Loucy (cell line): ENCODE data around the gene NOMO2.
"Not testable (repeated sequence)": the region's sequence is repeated elsewhere in the genome, so short reads cannot be mapped to it uniquely, and the experiment has no call there.

Experiments used
- H2AFZ ChIP-seq: fragments of 200-600 bp; sonication (generic); 2 replicates; pipeline ENCODE4 v1.6.0; 2016; ENCODE audit warnings: antibody characterized with exemption, mild to moderate bottlenecking, low read length, moderate library complexity
- H3F3A ChIP-seq: fragments of 200-600 bp; 2 replicates; pipeline ENCODE4 v1.6.0; 2016; ENCODE audit warnings: antibody characterized with exemption, low read depth, mild to moderate bottlenecking
- H3K27me3 ChIP-seq: fragments of 200-600 bp; sonication (generic); 2 replicates; pipeline ENCODE4 v1.6.1; 2014; ENCODE audit warnings: low read length, mild to moderate bottlenecking; ENCODE audit not compliant: insufficient read depth, poor library complexity, severe bottlenecking
- H3K36me3 ChIP-seq: fragments of 200-600 bp; sonication (generic); 2 replicates; pipeline ENCODE4 v1.6.1; 2016; ENCODE audit warnings: low read length; ENCODE audit not compliant: insufficient read depth
- H3K4me1 ChIP-seq: fragments of 200-600 bp; sonication (generic); 2 replicates; pipeline ENCODE4 v1.5.1; 2014; ENCODE audit warnings: low read length, mild to moderate bottlenecking; ENCODE audit not compliant: insufficient read depth, poor library complexity, severe bottlenecking
- H3K4me2 ChIP-seq: fragments of 200-600 bp; sonication (generic); 2 replicates; pipeline ENCODE4 v1.6.0; 2014; ENCODE audit warnings: antibody characterized with exemption, low read length, low read depth, mild to moderate bottlenecking; ENCODE audit not compliant: poor library complexity, severe bottlenecking
- H3K4me3 ChIP-seq: fragments of 200-600 bp; sonication (generic); 2 replicates; pipeline ENCODE4 v1.5.1; 2014; ENCODE audit warnings: low read length, mild to moderate bottlenecking, mixed read lengths; ENCODE audit not compliant: poor library complexity, severe bottlenecking
- H3K79me2 ChIP-seq: fragments of 200-600 bp; sonication (generic); 2 replicates; pipeline ENCODE4 v1.6.1; 2014; ENCODE audit warnings: low read length; ENCODE audit not compliant: insufficient read depth
- H3K9ac ChIP-seq: fragments of 200-600 bp; sonication (generic); 2 replicates; pipeline ENCODE4 v1.6.0; 2014; ENCODE audit warnings: mild to moderate bottlenecking, low read depth, low read length, moderate library complexity; ENCODE audit not compliant: poor library complexity, severe bottlenecking
- H3K9me2 ChIP-seq: fragments of 200-600 bp; sonication (generic); replicated peaks from 2 replicates; pipeline ENCODE4 v1.6.1; 2016; ENCODE audit warnings: low read depth, low read length, mixed read lengths
- H3K9me3 ChIP-seq: fragments of 200-600 bp; sonication (generic); 2 replicates; pipeline ENCODE4 v1.6.1; 2014; ENCODE audit warnings: mild to moderate bottlenecking, antibody characterized with exemption, low read length, low read depth; ENCODE audit not compliant: insufficient read depth
- H4K20me1 ChIP-seq: fragments of 200-600 bp; sonication (generic); 2 replicates; pipeline ENCODE4 v1.6.0; 2014; ENCODE audit warnings: antibody characterized with exemption, low read length, mild to moderate bottlenecking; ENCODE audit not compliant: insufficient read depth, poor library complexity, severe bottlenecking
- CTCF ChIP-seq: fragments of 200-600 bp; sonication (generic); conservative IDR thresholded peaks from 2 replicates; pipeline ENCODE4 v1.5.1; 2014; ENCODE audit warnings: mild to moderate bottlenecking, antibody characterized with exemption, low read length

The NOMO2 gene

GRCh38 chr16:18537004-18537403 lies 24.9 kb downstream of the NOMO2 start:
- H3K4me1 ChIP-seq, H3K9me3 ChIP-seq, H3K9ac ChIP-seq, H4K20me1 ChIP-seq, H3K27me3 ChIP-seq, H3K4me2 ChIP-seq, H3K36me3 ChIP-seq, H2AFZ ChIP-seq, H3K4me3 ChIP-seq, H3K79me2 ChIP-seq, H3K9me2 ChIP-seq, H3F3A ChIP-seq: not testable (repeated sequence)
- TF ChIP-seq CTCF: peak; percentile 24; the same call in 1 of the 2 replicates

- not testable (repeated sequence) for H3K4me1 ChIP-seq, H3K4me3 ChIP-seq, H3K79me2 ChIP-seq, H3K36me3 ChIP-seq, H3K9me3 ChIP-seq, H3K9me2 ChIP-seq, H3K27me3 ChIP-seq, H2AFZ ChIP-seq, H3K9ac ChIP-seq, H3K4me2 ChIP-seq, H3F3A ChIP-seq, H4K20me1 ChIP-seq
Measured at GRCh38 chr16:18535519-18536168, 26.3 kb downstream of the NOMO2 start.

GRCh38 chr16:18534308-18534707 lies 27.6 kb downstream of the NOMO2 start:
- not testable (repeated sequence) for H2AFZ ChIP-seq, H3K9me2 ChIP-seq, H3K36me3 ChIP-seq, H3K4me2 ChIP-seq, H3K4me3 ChIP-seq, H3K9me3 ChIP-seq, H4K20me1 ChIP-seq, H3K9ac ChIP-seq, H3F3A ChIP-seq, H3K27me3 ChIP-seq, H3K4me1 ChIP-seq, H3K79me2 ChIP-seq

GRCh38 chr16:18531323-18531722 lies 30.6 kb downstream of the NOMO2 start:
- H3K9me2 ChIP-seq, H4K20me1 ChIP-seq: not testable (repeated sequence)

GRCh38 chr16:18530329-18530728 lies 31.6 kb downstream of the NOMO2 start:
- not testable (repeated sequence) for H3K9me3 ChIP-seq, H3K4me3 ChIP-seq, H3F3A ChIP-seq, H4K20me1 ChIP-seq, H3K27me3 ChIP-seq, H3K9me2 ChIP-seq, H3K36me3 ChIP-seq, H3K4me1 ChIP-seq, H2AFZ ChIP-seq, H3K9ac ChIP-seq, H3K4me2 ChIP-seq, H3K79me2 ChIP-seq

More at GRCh38 chr16:18531323-18531722, 30.6 kb downstream of the NOMO2 start:
- not testable (repeated sequence) for H3K9ac ChIP-seq, H3K36me3 ChIP-seq, H3K27me3 ChIP-seq, H3K4me1 ChIP-seq, H2AFZ ChIP-seq, H3K9me3 ChIP-seq, H3F3A ChIP-seq, H3K4me2 ChIP-seq, H3K4me3 ChIP-seq, H3K79me2 ChIP-seq

GRCh38 chr16:18526547-18526946 lies 35.4 kb downstream of the NOMO2 start:
- H3K4me1 ChIP-seq, H3K9ac ChIP-seq, H3K79me2 ChIP-seq, H3K4me3 ChIP-seq, H3K27me3 ChIP-seq, H2AFZ ChIP-seq, H3K9me2 ChIP-seq, H3K36me3 ChIP-seq, H4K20me1 ChIP-seq, H3K9me3 ChIP-seq, H3F3A ChIP-seq, H3K4me2 ChIP-seq: not testable (repeated sequence)

GRCh38 chr16:18525882-18526482 lies 35.9 kb downstream of the NOMO2 start:
- H3K27me3 ChIP-seq, H3K36me3 ChIP-seq, H3K4me3 ChIP-seq, H3K9me2 ChIP-seq, H3F3A ChIP-seq, H4K20me1 ChIP-seq, H3K9me3 ChIP-seq, H3K79me2 ChIP-seq, H2AFZ ChIP-seq, H3K9ac ChIP-seq, H3K4me1 ChIP-seq, H3K4me2 ChIP-seq: not testable (repeated sequence)
